H1 (cell line): ENCODE data around the gene CEBPA. TPM values are rescaled to one million over a fixed set of nuclear protein-coding genes. Genes with fewer than 3 reads are reported as not detected.

Experiments used
- CTCF ChIA-PET: fragments of 300-600 bp; sonication (Branson Sonifier 250); formaldehyde crosslinking; loops from one replicate; lab custom pipeline; 2021; ENCODE audit not compliant: partially characterized antibody; lab: Charles Lee
- POLR2A ChIA-PET: fragments of 300-600 bp; sonication (Branson Sonifier 250); formaldehyde crosslinking; loops from one replicate; lab custom pipeline; 2021; ENCODE audit warnings: inconsistent platforms; ENCODE audit not compliant: partially characterized antibody; lab: Charles Lee
- DNase-seq, 2 experiments: peaks; one replicate each; pipeline versions ENCODE4 v3.0.0 to v3.0.0-alpha.2; 2010 to 2022; ENCODE audit warnings: low spot score in 2 of 2, low read depth in 1 of 2, mixed read lengths in 1 of 2
- FAIRE-seq: peaks from 2 replicates; lab custom pipeline; 2011; peaks lifted over from hg19 to GRCh38; lab: Jason Lieb, UNC
- H2AFZ ChIP-seq: 2 replicates; pipeline ENCODE4 v1.8.1; 2012; ENCODE audit warnings: low read length, inconsistent platforms
- H2AK5ac ChIP-seq: 2 replicates; pipeline ENCODE4 v1.6.1; 2013; ENCODE audit warnings: low read depth, low read length
- H2BK120ac ChIP-seq: replicated peaks from 2 replicates; pipeline ENCODE3; 2013; ENCODE audit warnings: low read depth, low read length, inconsistent platforms
- H2BK12ac ChIP-seq: 2 replicates; pipeline ENCODE4 v1.6.1; 2013; ENCODE audit warnings: low read depth, low read length
- H2BK15ac ChIP-seq: 2 replicates; pipeline ENCODE4 v1.6.1; 2013; ENCODE audit warnings: low read length
- H2BK20ac ChIP-seq: 2 replicates; pipeline ENCODE4 v1.6.1; 2013; ENCODE audit warnings: low read length
- H2BK5ac ChIP-seq: 2 replicates; pipeline ENCODE4 v1.6.1; 2013; ENCODE audit warnings: low read depth, low read length
- H3K14ac ChIP-seq: 2 replicates; pipeline ENCODE4 v1.6.1; 2013; ENCODE audit warnings: inconsistent platforms; ENCODE audit not compliant: insufficient read length
- H3K18ac ChIP-seq: 2 replicates; pipeline ENCODE4 v1.6.1; 2013; ENCODE audit warnings: low read length; ENCODE audit errors: extremely low read depth
- H3K23ac ChIP-seq: 2 replicates; pipeline ENCODE4 v1.6.1; 2013; ENCODE audit warnings: inconsistent platforms; ENCODE audit not compliant: insufficient read length
- H3K23me2 ChIP-seq: 2 replicates; pipeline ENCODE4 v1.6.1; 2013; ENCODE audit warnings: low read depth, low read length
- H3K27ac ChIP-seq: 2 replicates; pipeline ENCODE4 v1.6.1; 2011; ENCODE audit warnings: low read depth, low read length, inconsistent platforms
- H3K27me3 ChIP-seq, 4 experiments: replicated peaks in 1 of 4; 1 replicate in 1 of 4; 2 replicates in 3 of 4; pipeline versions ENCODE4 v1.6.1 to v1.8.1; 2011 to 2013; ENCODE audit warnings: low read length in 3 of 4, mild to moderate bottlenecking in 3 of 4, inconsistent platforms in 2 of 4, mixed read lengths in 2 of 4, moderate library complexity in 1 of 4; ENCODE audit not compliant: control insufficient read depth in 3 of 4, insufficient read depth in 3 of 4; ENCODE audit errors: extremely low read depth in 1 of 4
- H3K36me3 ChIP-seq, 4 experiments: 2 replicates each; pipeline versions ENCODE4 v1.6.1 to v1.8.1; 2011 to 2013; ENCODE audit warnings: mild to moderate bottlenecking in 4 of 4, low read length in 3 of 4, moderate library complexity in 2 of 4, control low read depth in 1 of 4, inconsistent platforms in 1 of 4; ENCODE audit not compliant: insufficient read depth in 4 of 4, control insufficient read depth in 2 of 4
- H3K4ac ChIP-seq: replicated peaks from 2 replicates; pipeline ENCODE3; 2013; ENCODE audit warnings: low read length, low read depth, mixed read lengths, inconsistent platforms; ENCODE audit not compliant: insufficient read length
- H3K4me1 ChIP-seq, 4 experiments: replicated peaks in 1 of 4; 1 replicate in 1 of 4; 2 replicates in 3 of 4; pipeline versions ENCODE4 v1.6.1 to v1.8.1; 2011 to 2013; ENCODE audit warnings: low read length in 3 of 4, inconsistent platforms in 2 of 4, mixed read lengths in 1 of 4; ENCODE audit not compliant: insufficient read depth in 4 of 4, control insufficient read depth in 3 of 4
- H3K4me2 ChIP-seq, 2 experiments: 2 replicates each; pipeline versions ENCODE4 v1.6.1 to v1.8.1; 2011 to 2013; ENCODE audit warnings: low read depth in 2 of 2, low read length in 2 of 2, control low read depth in 1 of 2, inconsistent platforms in 1 of 2, mild to moderate bottlenecking in 1 of 2; ENCODE audit not compliant: insufficient read depth in 1 of 2
- H3K4me3 ChIP-seq, 4 experiments: fragments of 200-600, 300-600 bp in 1 of 4; sonication (generic), shearing (Covaris generic), sonication (Bioruptor Twin) in 1 of 4; 2 replicates each; pipeline versions ENCODE4 v1.5.1 to v1.8.1; 2011 to 2016; ENCODE audit warnings: low read length in 4 of 4, low read depth in 3 of 4, control low read depth in 2 of 4, inconsistent platforms in 2 of 4, mild to moderate bottlenecking in 2 of 4, mixed read lengths in 1 of 4, moderate library complexity in 1 of 4; ENCODE audit not compliant: insufficient read depth in 2 of 4; ENCODE audit errors: extremely low read depth in 1 of 4
- H3K56ac ChIP-seq: replicated peaks from 2 replicates; pipeline ENCODE3; 2013; ENCODE audit warnings: low read depth, mild to moderate bottlenecking, mixed read lengths, low read length, inconsistent platforms; ENCODE audit not compliant: insufficient read length
- H3K79me1 ChIP-seq: 2 replicates; pipeline ENCODE4 v1.6.1; 2013; ENCODE audit warnings: low read depth, low read length, control low read depth
- H3K79me2 ChIP-seq, 2 experiments: 2 replicates each; pipeline versions ENCODE4 v1.6.1 to v1.8.1; 2012 to 2013; ENCODE audit warnings: low read length in 2 of 2, mild to moderate bottlenecking in 2 of 2, inconsistent platforms in 1 of 2; ENCODE audit not compliant: insufficient read depth in 2 of 2, control insufficient read depth in 1 of 2
- H3K9ac ChIP-seq, 4 experiments: replicated peaks in 1 of 4; 1 replicate in 1 of 4; 2 replicates in 3 of 4; pipeline versions ENCODE4 v1.6.1 to v1.8.1; 2011 to 2013; ENCODE audit warnings: low read depth in 3 of 4, low read length in 3 of 4, control low read depth in 2 of 4, mild to moderate bottlenecking in 2 of 4, moderate library complexity in 2 of 4, inconsistent platforms in 1 of 4; ENCODE audit errors: extremely low read depth in 1 of 4
- H3K9me3 ChIP-seq, 2 experiments: 2 replicates each; pipeline versions ENCODE4 v1.6.1 to v1.8.1; 2012 to 2013; ENCODE audit warnings: mild to moderate bottlenecking in 2 of 2, moderate library complexity in 2 of 2, control low read depth in 1 of 2, inconsistent platforms in 1 of 2, low read depth in 1 of 2, low read length in 1 of 2, mixed read lengths in 1 of 2; ENCODE audit not compliant: insufficient read depth in 2 of 2
- H4K20me1 ChIP-seq, 2 experiments: replicated peaks in 1 of 2; 2 replicates each; pipeline versions ENCODE3 to v1.8.1; 2011 to 2013; ENCODE audit warnings: inconsistent platforms in 2 of 2, low read length in 2 of 2, mild to moderate bottlenecking in 1 of 2; ENCODE audit not compliant: insufficient read depth in 2 of 2, control insufficient read depth in 1 of 2
- H4K5ac ChIP-seq: 2 replicates; pipeline ENCODE4 v1.6.1; 2013; ENCODE audit warnings: low read length, low read depth, mixed read lengths, inconsistent platforms; ENCODE audit not compliant: insufficient read length
- H4K8ac ChIP-seq: 2 replicates; pipeline ENCODE4 v1.8.0; 2013; ENCODE audit warnings: mild to moderate bottlenecking, moderate library complexity, low read length, inconsistent platforms; ENCODE audit not compliant: insufficient read depth; ENCODE audit errors: extremely low read depth
- H4K91ac ChIP-seq: replicated peaks from 2 replicates; pipeline ENCODE3; 2013; ENCODE audit warnings: low read length, mixed read lengths, inconsistent platforms; ENCODE audit not compliant: insufficient read length
- BCL11A ChIP-seq, 2 experiments: IDR thresholded peaks; one replicate each; pipeline ENCODE4 v1.6.1; 2011; ENCODE audit warnings: low read depth in 2 of 2, low read length in 2 of 2, mild to moderate bottlenecking in 2 of 2
- CEBPB ChIP-seq: IDR thresholded peaks from 2 replicates; pipeline ENCODE4 v1.6.1; 2012; ENCODE audit warnings: low read depth, low read length
- HDAC6 ChIP-seq: IDR thresholded peaks from one replicate; pipeline ENCODE4 v1.7.1; 2012; ENCODE audit warnings: low read depth, mild to moderate bottlenecking, inconsistent platforms, low read length, moderate library complexity
- MAX ChIP-seq: IDR thresholded peaks from 2 replicates; pipeline ENCODE4 v1.6.1; 2012; ENCODE audit warnings: inconsistent platforms
- PHF8 ChIP-seq: fragments of 200-600 bp; sonication (generic); conservative IDR thresholded peaks from 2 replicates; pipeline ENCODE4 v1.7.1; 2012; ENCODE audit warnings: low read depth, mild to moderate bottlenecking, inconsistent platforms, low read length, moderate library complexity
- RNF2 ChIP-seq: fragments of 200-900, 300-1000 bp; sonication (generic); IDR thresholded peaks from 2 replicates; pipeline ENCODE4 v1.7.1; 2016; ENCODE audit warnings: borderline replicate concordance, low read depth, mild to moderate bottlenecking, antibody characterized with exemption, low read length; ENCODE audit not compliant: poor library complexity, severe bottlenecking; ENCODE audit errors: missing control alignments
- SUZ12 ChIP-seq: fragments of 200-600 bp; sonication (generic); IDR thresholded peaks from 2 replicates; pipeline ENCODE4 v1.6.1; 2012; ENCODE audit warnings: mild to moderate bottlenecking, inconsistent platforms, low read length, moderate library complexity, mixed read lengths
- TAF7 ChIP-seq: optimal IDR thresholded peaks from 2 replicates; pipeline ENCODE3; 2011; ENCODE audit warnings: low read depth, mild to moderate bottlenecking, inconsistent platforms, low read length, moderate library complexity, borderline replicate concordance
- WGBS, 2 experiments: shearing (Covaris generic) in 1 of 2; methylation state at CpG; one replicate each; pipeline versions ENCODE4 v1.1.6 to v1.1.7; 2013 to 2015; ENCODE audit warnings: low lambda C conversion rate in 2 of 2, mixed read lengths in 2 of 2, inconsistent platforms in 1 of 2, low coverage in 1 of 2, missing lambda C conversion rate in 1 of 2; ENCODE audit not compliant: insufficient replicate concordance in 2 of 2, insufficient coverage in 1 of 2, insufficient read length in 1 of 2; ENCODE audit errors: extremely low coverage in 1 of 2, missing lambda C conversion rate in 1 of 2; 5-methylcytosine and 5-hydroxymethylcytosine counted together
- long read RNA-seq, 2 experiments: library from RNA in 1 of 2; library from capped mRNA in 1 of 2; stranded (forward); transcript quantifications; one replicate each; pipeline ENCODE4 v2.0.0, GENCODE V29; 2021; ENCODE audit warnings: inconsistent platforms in 1 of 2
- polyA minus RNA-seq, 3 experiments: library from RNA; depleted of rRNA, polyadenylated mRNA; stranded (reverse); fragments of >200 nt; gene quantifications; 1 replicate in 2 of 3; 2 replicates in 1 of 3; pipeline ENCODE4 v1.2.3, GENCODE V29; 2011
- polyA plus RNA-seq, 7 experiments: library from polyadenylated mRNA; depleted of rRNA in 3 of 7; stranded (reverse) in 5 of 7; unstranded in 2 of 7; fragments of >200 nt in 5 of 7; fragments of 200-250 nt in 2 of 7; gene quantifications; 1 replicate in 5 of 7; 2 replicates in 1 of 7; 4 replicates in 1 of 7; pipeline versions ENCODE4 v1.2.1 to v1.2.3, GENCODE V29; 2011 to 2013; ENCODE audit warnings: missing spikeins in 2 of 7, mixed read lengths in 2 of 7
- total RNA-seq: library from RNA; stranded (reverse); fragmentation: NEBNext Ultra II Directional; extraction: Animal tissue kit (Norgen Biotek cat#: 25700); gene quantifications from 2 replicates; pipeline ENCODE4 v1.2.1, GENCODE V29; 2021

Gene CEBPA
- 2.7 and 3.0 TPM in 2 replicates for total RNA-seq
- polyA plus RNA-seq (2011; rRNA removed) = 2.0 and 2.4 TPM in 2 replicates
- polyA plus RNA-seq (2011; cell fraction: cytosol; rRNA removed) = 2.1 TPM
- 1.4 TPM for polyA plus RNA-seq (2011; cell fraction: nucleus; rRNA removed)
- 1.1 to 1.9 TPM (median 1.5 TPM) in 4 replicates for polyA plus RNA-seq (2012, experiment 1 of 2)
- polyA plus RNA-seq (2012, experiment 2 of 2) = 1.4 TPM
- polyA plus RNA-seq (2013, experiment 1 of 2) = 1.5 TPM
- polyA plus RNA-seq (2013, experiment 2 of 2) = 1.3 TPM
- polyA minus RNA-seq (2011; rRNA and poly(A)+ RNA removed) = 1.4 and 1.6 TPM in 2 replicates
- polyA minus RNA-seq (2011; cell fraction: cytosol; rRNA and poly(A)+ RNA removed) = 2.1 TPM
- 6.4 TPM for polyA minus RNA-seq (2011; cell fraction: nucleus; rRNA and poly(A)+ RNA removed)
- long read RNA-seq, experiment 1, partial matches to known transcripts = 0 of 4 reads
- long read RNA-seq, experiment 1, other reads (novel, unspliced or antisense) = 0 of 4 reads
- long read RNA-seq, experiment 2 = 0 reads

- Histone ChIP-seq H3K79me1 (no peaks in the 10 kb centered on the region; the same call in 1 of the 2 replicates), H3K14ac (no peak within 1 kb of the TSS), H2BK5ac (no peak within 1 kb of the TSS; the same call in 1 of the 2 replicates), H2BK120ac (no peak within 1 kb of the TSS), H3K9me3 (no peaks in the 10 kb centered on the region), H4K20me1 (peaks cover 2 to 5% of the 10 kb centered on the region in 2 experiments), H3K4me1 (peaks cover 3 to 16% (median 12%) of the 10 kb centered on the region in 4 experiments), H3K4ac (peak within 1 kb of the TSS; percentile 59), H4K5ac (peak within 1 kb of the TSS; percentile 23), H3K27me3 (peaks cover 20 to 53% (median 44%) of the 10 kb centered on the region in 4 experiments), H3K23ac (no peak within 1 kb of the TSS), H4K91ac (peak within 1 kb of the TSS; percentile 69), H2BK20ac (no peak within 1 kb of the TSS), H3K36me3 (no peaks in the 10 kb centered on the region; a peak in 1 of 8 replicates), H3K9ac (peak within 1 kb of the TSS in 3 of 4 experiments; percentile 13 to 36 (median 35); a peak in 5 of 7 replicates), H4K8ac (peak within 1 kb of the TSS; percentile 82), H3K18ac (peak within 1 kb of the TSS; percentile 95), H3K4me2 (peak within 1 kb of the TSS; percentile 76 to 79), H2AK5ac (no peak within 1 kb of the TSS), H2AFZ (no peak within 1 kb of the TSS), H3K56ac (peak within 1 kb of the TSS; percentile 37), H3K79me2 (no peaks in the 10 kb centered on the region), H3K27ac (no peak within 1 kb of the TSS; the same call in 1 of the 2 replicates), H3K4me3 (peak within 1 kb of the TSS; percentile 56 to 70 (median 61)), H2BK12ac (peak within 1 kb of the TSS; percentile 80; the same call in 1 of the 2 replicates), H2BK15ac (no peak within 1 kb of the TSS), H3K23me2 (peaks cover 12% of the 10 kb centered on the region; the same call in 1 of the 2 replicates)
- ChIA-PET CTCF (interaction anchor here (0.6 to 3.6 kb wide), 16 partner anchors 10 to 114 kb away, joined by 3 to 9 read pairs (median 4); no protein-coding TSS in a partner anchor), POLR2A (interaction anchor here (0.5 to 5.0 kb wide), 30 partner anchors 8 to 991 kb away, joined by 3 to 48 read pairs (median 4); partner anchors contain the start of gene CEBPG)
- WGBS, 2 experiments = 2% methylated on average over 21 of the region's 111 CpGs; no CpG with 5 or more reads in 1 of the 2 experiments
- DNase-seq (peak; percentile 58 to 84), FAIRE-seq (no peak)
- TF ChIP-seq TAF7 (peak; percentile 90), CEBPB (no peak), MAX (peak; percentile 75), BCL11A (IDR thresholded peaks at IDR 0.05; ENCODE audit: low read depth in 2 of 2, low read length in 2 of 2) (no peak), HDAC6 (no peak), PHF8 (peak; percentile 91), RNF2 (no peak), SUZ12 (no peak; the same call in 1 of the 2 replicates)
These were observed at the start of gene CEBPA for GRCh38 chr19:33302175-33302973. Gene CEBPA, minus strand, starts transcription at chr19:33302534. Its CDS starts 120 bp downstream, at chr19:33302414.
